IMR-90 (cell line): Measurements from ENCODE around the gene PDGFD. TPM values are rescaled to one million over a fixed set of nuclear protein-coding genes. Genes with fewer than 3 reads are reported as not detected.

ENCODE experiments used
- ATAC-seq: fragments of 200-7000 bp; cut with Tn5 transposase; 2 replicates; pipeline ENCODE4 v1.9.1; 2020; ENCODE audit warnings: low read depth, mild to moderate bottlenecking, moderate library complexity
- BruUV-seq: library from RNA; stranded (reverse); fragments of 400-500 nt; replicated peaks from 2 replicates; lab custom pipeline; 2021; lab: Mats Ljungman, UMichigan
- CTCF ChIA-PET: fragments of 300-600 bp; formaldehyde crosslinking; extraction: SDS; loops from one replicate; lab custom pipeline; 2021; ENCODE audit warnings: antibody characterized with exemption; lab: Yijun Ruan, JAX
- POLR2A ChIA-PET: fragments of 300-600 bp; sonication (Branson Sonifier 250); formaldehyde crosslinking; loops from one replicate; lab custom pipeline; 2022; ENCODE audit warnings: antibody characterized with exemption; ENCODE audit not compliant: unreplicated experiment; lab: Charles Lee
- DNase-seq: peaks from one replicate; pipeline ENCODE4 v3.0.0; 2013
- H2AFZ ChIP-seq: replicated peaks from 2 replicates; pipeline ENCODE3; 2013; ENCODE audit warnings: low read length, mild to moderate bottlenecking; ENCODE audit not compliant: poor library complexity
- H2AK5ac ChIP-seq: 2 replicates; pipeline ENCODE4 v1.6.1; 2013; ENCODE audit warnings: low read depth, low read length, inconsistent platforms
- H2AK9ac ChIP-seq: replicated peaks from 2 replicates; pipeline ENCODE3; 2013; ENCODE audit warnings: mild to moderate bottlenecking, low read depth, low read length, moderate library complexity; ENCODE audit not compliant: poor library complexity
- H2BK120ac ChIP-seq: 2 replicates; pipeline ENCODE4 v1.6.1; 2013; ENCODE audit warnings: low read depth, low read length, inconsistent platforms
- H2BK15ac ChIP-seq: 3 replicates; pipeline ENCODE4 v1.6.1; 2013; ENCODE audit warnings: low read depth, low read length, inconsistent platforms
- H2BK20ac ChIP-seq: 2 replicates; pipeline ENCODE4 v1.6.1; 2013; ENCODE audit warnings: low read depth, mild to moderate bottlenecking, inconsistent platforms, low read length, moderate library complexity
- H2BK5ac ChIP-seq: 2 replicates; pipeline ENCODE4 v1.6.1; 2013; ENCODE audit warnings: mild to moderate bottlenecking, low read depth, low read length, inconsistent platforms; ENCODE audit not compliant: poor library complexity, severe bottlenecking
- H3K14ac ChIP-seq: replicated peaks from 2 replicates; pipeline ENCODE4 v1.6.1; 2013; ENCODE audit warnings: low read depth, low read length, inconsistent platforms
- H3K18ac ChIP-seq: 2 replicates; pipeline ENCODE4 v1.6.1; 2013; ENCODE audit warnings: low read depth, low read length, control low read depth
- H3K23ac ChIP-seq: 2 replicates; pipeline ENCODE4 v1.6.1; 2013; ENCODE audit warnings: low read depth, low read length, inconsistent platforms
- H3K27ac ChIP-seq: 2 replicates; pipeline ENCODE4 v1.5.1; 2013; ENCODE audit warnings: mild to moderate bottlenecking, control low read depth, low read length; ENCODE audit not compliant: insufficient read depth
- H3K27me3 ChIP-seq: 2 replicates; pipeline ENCODE4 v1.6.1; 2013; ENCODE audit warnings: low read length; ENCODE audit not compliant: control insufficient read depth, insufficient read depth
- H3K36me3 ChIP-seq: 2 replicates; pipeline ENCODE4 v1.6.1; 2013; ENCODE audit warnings: low read length, mixed read lengths; ENCODE audit not compliant: control insufficient read depth, insufficient read depth
- H3K4ac ChIP-seq: 2 replicates; pipeline ENCODE4 v1.6.1; 2013; ENCODE audit warnings: low read depth, low read length, inconsistent platforms
- H3K4me1 ChIP-seq: 2 replicates; pipeline ENCODE4 v1.6.1; 2013; ENCODE audit warnings: low read length, mixed read lengths; ENCODE audit not compliant: control insufficient read depth, insufficient read depth
- H3K4me2 ChIP-seq: 2 replicates; pipeline ENCODE4 v1.6.1; 2013; ENCODE audit warnings: low read depth, mild to moderate bottlenecking, control low read depth, low read length, moderate library complexity
- H3K4me3 ChIP-seq: 2 replicates; pipeline ENCODE4 v1.5.1; 2013; ENCODE audit warnings: low read depth, mild to moderate bottlenecking, control low read depth, low read length, moderate library complexity; ENCODE audit not compliant: insufficient read depth
- H3K56ac ChIP-seq: 2 replicates; pipeline ENCODE4 v1.6.1; 2013; ENCODE audit warnings: low read length, inconsistent platforms; ENCODE audit not compliant: insufficient read depth; ENCODE audit errors: extremely low read depth
- H3K79me1 ChIP-seq, 2 experiments: 2 replicates each; pipeline ENCODE4 v1.6.1; 2013; ENCODE audit warnings: low read length in 2 of 2, inconsistent platforms in 1 of 2, low read depth in 1 of 2
- H3K9ac ChIP-seq: 2 replicates; pipeline ENCODE4 v1.6.1; 2013; ENCODE audit warnings: low read depth, low read length, control low read depth
- H3K9me1 ChIP-seq: 2 replicates; pipeline ENCODE4 v1.6.1; 2013; ENCODE audit warnings: low read length, inconsistent platforms; ENCODE audit not compliant: insufficient read depth
- H3K9me3 ChIP-seq: 2 replicates; pipeline ENCODE4 v1.6.1; 2013; ENCODE audit warnings: low read length; ENCODE audit not compliant: control insufficient read depth, insufficient read depth
- H4K20me1 ChIP-seq: 2 replicates; pipeline ENCODE4 v1.6.1; 2013; ENCODE audit warnings: low read length, inconsistent platforms; ENCODE audit not compliant: insufficient read depth
- H4K5ac ChIP-seq: 2 replicates; pipeline ENCODE4 v1.6.1; 2013; ENCODE audit warnings: mild to moderate bottlenecking, low read depth, low read length, control low read depth
- H4K8ac ChIP-seq, 2 experiments: 2 replicates each; pipeline ENCODE4 v1.6.1; 2013; ENCODE audit warnings: low read depth in 2 of 2, low read length in 2 of 2, control low read depth in 1 of 2, inconsistent platforms in 1 of 2
- H4K91ac ChIP-seq: 2 replicates; pipeline ENCODE4 v1.6.1; 2013; ENCODE audit warnings: low read depth, low read length, inconsistent platforms; ENCODE audit not compliant: insufficient read depth
- BHLHE40 ChIP-seq: fragments of 150-350 bp; IDR thresholded peaks from 2 replicates; pipeline ENCODE4 v1.6.1; 2016; ENCODE audit warnings: mild to moderate bottlenecking, low read depth, low read length
- CEBPB ChIP-seq: IDR thresholded peaks from 2 replicates; pipeline ENCODE4 v1.6.1; 2012; ENCODE audit warnings: low read depth, low read length, improper control_type of control experiment
- CHD1 ChIP-seq: IDR thresholded peaks from 2 replicates; pipeline ENCODE4 v1.6.1; 2012; ENCODE audit warnings: low read depth, low read length, improper control_type of control experiment
- MXI1 ChIP-seq: IDR thresholded peaks from 2 replicates; pipeline ENCODE4 v1.6.1; 2012; ENCODE audit warnings: low read depth, mild to moderate bottlenecking, low read length, moderate library complexity, borderline replicate concordance
- SMC3 ChIP-seq: fragments of 150-350 bp; IDR thresholded peaks from 2 replicates; pipeline ENCODE4 v1.6.1; 2016; ENCODE audit warnings: low read depth, mild to moderate bottlenecking, antibody characterized with exemption, low read length, moderate library complexity
- WGBS, 2 experiments: methylation state at CpG; one replicate each; pipeline versions ENCODE4 v1.1.5 to v1.1.7; 2013; ENCODE audit warnings: missing lambda C conversion rate in 2 of 2; ENCODE audit not compliant: insufficient read length in 1 of 2; ENCODE audit errors: extremely low coverage in 2 of 2; 5-methylcytosine and 5-hydroxymethylcytosine counted together
- dilution Hi-C: fragments of 300-500 bp; cut with HindIII; formaldehyde crosslinking; loops from one replicate; pipeline ENCODE4 v1.14.3; 2018; ENCODE audit warnings: low sequenced_read_pairs; ENCODE audit not compliant: unreplicated experiment
- in situ Hi-C: fragments of 300-500 bp; cut with MboI; formaldehyde crosslinking; loops from 3 replicates; pipeline ENCODE4 v1.14.3; 2019; ENCODE audit warnings: low sequenced_read_pairs, inconsistent platforms, mixed read lengths
- intact Hi-C: fragments of 100-400 bp; cut with micrococcal nuclease; formaldehyde crosslinking; loops from 2 replicates; pipeline ENCODE4 v1.10.0; 2022
- polyA plus RNA-seq, 3 experiments: library from polyadenylated mRNA; depleted of rRNA; stranded (reverse); fragments of >200 nt; gene quantifications; 2 replicates each; pipeline ENCODE4 v1.2.3, GENCODE V29; 2012; ENCODE audit warnings: low replicate concordance in 1 of 3
- total RNA-seq: library from RNA; depleted of rRNA; stranded (reverse); fragments of >200 nt; gene quantifications from 2 replicates; pipeline ENCODE4 v1.2.3, GENCODE V29; 2012

PDGFD gene
- total and polyA plus RNA-seq, 2 of the 4 experiments (the other 2 are of a cell fraction) = 2.1 to 3.0 TPM

DNA sequence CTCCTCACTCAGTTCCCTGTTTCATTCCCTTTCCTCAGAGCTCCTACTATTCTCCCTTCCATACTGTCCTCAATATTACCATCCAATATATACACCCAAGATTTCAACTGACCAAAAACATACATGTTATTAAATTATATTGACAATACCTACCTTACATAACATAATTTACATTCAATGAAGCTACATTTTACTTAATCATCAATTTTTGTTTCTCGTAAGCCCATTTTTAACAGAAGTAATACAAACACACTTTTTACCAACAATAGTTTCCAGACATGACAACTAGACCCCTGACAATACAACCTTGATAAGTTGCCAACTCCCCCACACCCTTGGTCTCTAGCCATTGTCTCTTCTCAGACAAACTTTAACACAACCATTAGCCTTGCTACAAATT, 273.3 kb downstream of the PDGFD start:
- Histone ChIP-seq H3K9me1 (peaks cover 9% of the 10 kb centered on the region; the same call in 1 of the 2 replicates), H3K14ac (no peak overlapping the region)

More for the DNA sequence above, 273.3 kb downstream of the PDGFD start:
- Histone ChIP-seq H3K23ac (no peak overlapping the region), H3K9ac (no peak overlapping the region), H3K4me2 (no peak overlapping the region), H2AK9ac (no peak overlapping the region), H3K56ac (no peak overlapping the region), H3K4ac (no peak overlapping the region), H2BK20ac (no peak overlapping the region), H2BK5ac (no peak overlapping the region), H3K36me3 (no peaks in the 10 kb centered on the region), H2AFZ (no peak overlapping the region), H3K4me1 (peaks cover 4% of the 10 kb centered on the region; the same call in 1 of the 2 replicates), H3K27ac (no peak overlapping the region), H4K8ac (no peak overlapping the region), H4K91ac (no peak overlapping the region), H4K20me1 (no peaks in the 10 kb centered on the region), H3K79me1 (peaks cover 0 to 3% of the 10 kb centered on the region in 2 experiments; a peak in 1 of 4 replicates), H3K9me3 (no peaks in the 10 kb centered on the region), H3K18ac (no peak overlapping the region), H2AK5ac (no peak overlapping the region), H4K5ac (no peak overlapping the region), H3K27me3 (no peaks in the 10 kb centered on the region), H2BK15ac (no peak overlapping the region), H2BK120ac (no peak overlapping the region), H3K4me3 (no peak overlapping the region)
- ChIA-PET POLR2A (no interaction called here), CTCF (no interaction called here)
- ATAC-seq (no peak), DNase-seq (no peak)
- TF ChIP-seq CHD1 = no peak
- TF ChIP-seq CEBPB = no peak
- no peak for TF ChIP-seq MXI1
- no peak for TF ChIP-seq SMC3
- no peak for TF ChIP-seq BHLHE40
- intact Hi-C loops = no loop called here
- WGBS, 2 experiments = 88 to 100% methylated on average over 1 of the region's 1 CpG
- dilution Hi-C loops = no loop called here
- no TSS peak for BruUV-seq
- in situ Hi-C loops = no loop called here
